WTC11 (cell line): ENCODE data around the gene LCA5L. TPM values are rescaled to one million over a fixed set of nuclear protein-coding genes. Genes with fewer than 3 reads are reported as not detected.

Experiments
- ATAC-seq: fragments of 200-7000 bp; cut with Tn5 transposase; 2 replicates; pipeline ENCODE4 v1.10.0; 2021; ENCODE audit warnings: mild to moderate bottlenecking, moderate library complexity
- CTCF ChIA-PET: fragments of 300-600 bp; sonication (Branson Sonifier 250); formaldehyde crosslinking; loops from one replicate; lab custom pipeline; 2021; ENCODE audit warnings: antibody characterized with exemption; lab: Charles Lee
- POLR2A ChIA-PET: fragments of 350-600 bp; sonication (Branson Sonifier 250); formaldehyde crosslinking; loops from one replicate; lab custom pipeline; 2021; ENCODE audit warnings: antibody characterized with exemption; lab: Charles Lee
- DNase-seq: peaks from one replicate; pipeline ENCODE4 v3.0.0; 2021; ENCODE audit warnings: low spot score
- H3K27ac Mint-ChIP-seq: 2 replicates; pipeline ENCODE4 v1.8.0; 2021; ENCODE audit warnings: mixed read lengths
- H3K27me3 Mint-ChIP-seq: 2 replicates; pipeline ENCODE4 v1.8.0; 2021; ENCODE audit warnings: low read depth, mild to moderate bottlenecking, moderate library complexity, mixed read lengths
- H3K36me3 Mint-ChIP-seq: 2 replicates; pipeline ENCODE4 v1.8.0; 2021; ENCODE audit warnings: mixed read lengths
- H3K4me1 Mint-ChIP-seq: 2 replicates; pipeline ENCODE4 v1.8.0; 2022; ENCODE audit warnings: mixed read lengths
- H3K4me3 Mint-ChIP-seq: 2 replicates; pipeline ENCODE4 v1.8.0; 2021; ENCODE audit warnings: mild to moderate bottlenecking, moderate library complexity, mixed read lengths
- H3K9me3 Mint-ChIP-seq: 2 replicates; pipeline ENCODE4 v1.8.0; 2021; ENCODE audit warnings: mixed read lengths
- CTCF ChIP-seq: fragments of 200-600 bp; IDR thresholded peaks from 2 replicates; pipeline ENCODE4 v1.8.0; 2022; ENCODE audit warnings: antibody characterized with exemption
- E2F5 ChIP-seq: sonication (generic); formaldehyde crosslinking; IDR thresholded peaks from 2 replicates; pipeline ENCODE4 v1.8.1; 2022; ENCODE audit warnings: mild to moderate bottlenecking, moderate library complexity, missing genetic modification reagents
- HMGXB4 ChIP-seq: sonication (generic); formaldehyde crosslinking; IDR thresholded peaks from 2 replicates; pipeline ENCODE4 v1.8.1; 2023; ENCODE audit warnings: mild to moderate bottlenecking, moderate library complexity, missing genetic modification reagents
- MAX ChIP-seq: sonication (generic); formaldehyde crosslinking; IDR thresholded peaks from 2 replicates; pipeline ENCODE4 v1.8.0; 2022; ENCODE audit warnings: mild to moderate bottlenecking, missing genetic modification reagents
- NFYB ChIP-seq: sonication (generic); formaldehyde crosslinking; conservative IDR thresholded peaks from 2 replicates; pipeline ENCODE4 v1.8.0; 2022; ENCODE audit warnings: low read depth, missing genetic modification reagents
- NR2C2 ChIP-seq: sonication (generic); formaldehyde crosslinking; IDR thresholded peaks from 2 replicates; pipeline ENCODE4 v1.8.0; 2022; ENCODE audit warnings: mild to moderate bottlenecking, missing genetic modification reagents
- RELA ChIP-seq: sonication (generic); formaldehyde crosslinking; IDR thresholded peaks from 2 replicates; pipeline ENCODE4 v1.8.1; 2022; ENCODE audit warnings: missing genetic modification reagents, mild to moderate bottlenecking, borderline replicate concordance
- USF2 ChIP-seq: sonication (generic); formaldehyde crosslinking; IDR thresholded peaks from 2 replicates; pipeline ENCODE4 v1.8.1; 2023; ENCODE audit warnings: mild to moderate bottlenecking, missing genetic modification reagents, moderate library complexity
- ZBTB21 ChIP-seq: sonication (generic); formaldehyde crosslinking; IDR thresholded peaks from 2 replicates; pipeline ENCODE4 v1.8.1; 2023; ENCODE audit warnings: mild to moderate bottlenecking, missing genetic modification reagents, borderline replicate concordance
- ZNF512 ChIP-seq: sonication (generic); formaldehyde crosslinking; IDR thresholded peaks from 2 replicates; pipeline ENCODE4 v1.8.1; 2022; ENCODE audit warnings: missing genetic modification reagents, borderline replicate concordance
- total RNA-seq: library from RNA; stranded (reverse); gene quantifications from 3 replicates; pipeline ENCODE4 v1.2.3, GENCODE V29; 2021

Gene LCA5L
- total RNA-seq, 1 experiment from 2014 or later: 1.0 TPM

GRCh38 chr21:39390212-39390765, 55.3 kb downstream of the LCA5L start (continued):
- TF ChIP-seq MAX (CRISPR knock-in tag) (no peak), NFYB (no peak)

- Mint-ChIP-seq H3K36me3 (peaks cover 25% of the 10 kb centered on the region), H3K27me3 (no peaks in the 10 kb centered on the region), H3K4me3 (0 out of 2 replicates have a peak overlapping the region, but pooled peaks have one; percentile 22), H3K9me3 (no peaks in the 10 kb centered on the region), H3K27ac (peak overlapping the region; percentile 19; the same call in 1 of the 2 replicates), H3K4me1 (peaks cover 24% of the 10 kb centered on the region)
- no peak for DNase-seq
- ATAC-seq: no peak
- ChIA-PET CTCF (interaction anchor here (1.7 kb wide), 1 partner anchor 11 kb away, joined by 4 read pairs; no protein-coding TSS in a partner anchor), POLR2A (no interaction called here)
- TF ChIP-seq ZBTB21 (CRISPR knock-in tag) (no peak), USF2 (CRISPR knock-in tag) (no peak)
These were observed 56.8 kb downstream of the LCA5L start for GRCh38 chr21:39388811-39389155.

GRCh38 chr21:39388038-39388810, 57.4 kb downstream of the LCA5L start:
- CTCF ChIA-PET: interaction anchor here (0.7 to 1.6 kb wide), 16 partner anchors 10 to 205 kb away, joined by 3 to 12 read pairs (median 4); partner anchors contain the start of gene PSMG1
- peak; percentile 90 for ATAC-seq
- Mint-ChIP-seq H3K4me3 (peak overlapping the region; percentile 70), H3K27me3 (no peaks in the 10 kb centered on the region), H3K27ac (peak overlapping the region; percentile 95), H3K9me3 (no peaks in the 10 kb centered on the region), H3K36me3 (peaks cover 24% of the 10 kb centered on the region), H3K4me1 (peaks cover 24% of the 10 kb centered on the region)
- DNase-seq: peak; percentile 98
- TF ChIP-seq E2F5 (peak; percentile 5; the same call in 1 of the 2 replicates), HMGXB4 (CRISPR knock-in tag) (peak; percentile 27; the same call in 1 of the 2 replicates), CTCF (peak; percentile 88), RELA (CRISPR knock-in tag) (no peak), NR2C2 (CRISPR knock-in tag) (no peak), ZNF512 (CRISPR knock-in tag) (no peak)
- POLR2A ChIA-PET: interaction anchor here (0.6 to 1.6 kb wide), 7 partner anchors 9 to 132 kb away, joined by 3 to 17 read pairs (median 5); partner anchors contain the start of genes BRWD1 and HMGN1
